Uterus (tissue), 2 donors: Measurements from ENCODE around the gene RPAIN.

Experiments used
- CTCF ChIP-seq, 4 experiments: fragments of 200-600 bp in 2 of 4; fragments of 450-650 bp in 2 of 4; sonication (generic) in 2 of 4; IDR thresholded peaks; one replicate each; pipeline ENCODE4 v1.5.1; 2016 to 2019; ENCODE audit warnings: antibody characterized with exemption in 4 of 4, mild to moderate bottlenecking in 2 of 4, moderate library complexity in 1 of 4
- POLR2A ChIP-seq, 2 donors: fragments of 450-650 bp; IDR thresholded peaks; one replicate each; pipeline ENCODE4 v1.6.1; 2016; ENCODE audit warnings: antibody characterized with exemption in 2 of 2, mild to moderate bottlenecking in 1 of 2, moderate library complexity in 1 of 2

GRCh38 chr17:5473906-5474305 is 53.9 kb downstream of the RPAIN start:
- TF ChIP-seq CTCF (IDR thresholded peaks at IDR 0.05) (no peak), POLR2A (IDR thresholded peaks at IDR 0.05) (no peak)
